NCI-H2227 (cell line): ENCODE data around the gene KLHL15.
A peak's percentile ranks its signal among the peaks of the same experiment; 100 is the strongest.
"Not testable (repeated sequence)": the region's sequence is repeated elsewhere in the genome, so short reads cannot be mapped to it uniquely, and the experiment has no call there.

Experiments used
- DNase-seq: peaks from one replicate; lab custom pipeline; 2025; ENCODE audit not compliant: unreplicated experiment; lab: John Stamatoyannopoulos, UW

KLHL15 gene

DNA sequence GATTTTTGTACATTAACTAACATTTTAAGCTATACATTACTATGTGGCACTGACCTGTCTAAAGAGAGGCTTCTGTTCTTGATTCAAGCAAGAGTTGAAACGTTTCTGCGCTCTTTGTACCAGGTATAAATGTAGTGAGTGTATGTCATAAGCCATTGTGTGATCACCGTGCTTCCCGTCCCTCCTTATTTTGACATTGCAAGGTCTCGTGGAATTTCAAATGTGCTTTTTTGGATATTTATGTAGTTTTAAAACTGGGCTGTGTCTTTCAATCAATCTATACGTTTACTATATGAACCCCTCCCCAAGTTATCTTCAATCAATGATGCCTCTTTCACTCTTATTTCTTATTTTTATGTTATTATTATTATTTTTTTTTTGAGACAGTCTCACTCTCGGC is at the start of gene KLHL15:
TSS of gene KLHL15 (minus strand) at position 101 of the 400 bp plus-strand sequence. CDS start 20,493 bp downstream, outside the sequence.
- no peak for DNase-seq

- no peak for DNase-seq
Measured at GRCh38 chrX:24069877-24070276, 42.9 kb upstream of the KLHL15 start.

DNA sequence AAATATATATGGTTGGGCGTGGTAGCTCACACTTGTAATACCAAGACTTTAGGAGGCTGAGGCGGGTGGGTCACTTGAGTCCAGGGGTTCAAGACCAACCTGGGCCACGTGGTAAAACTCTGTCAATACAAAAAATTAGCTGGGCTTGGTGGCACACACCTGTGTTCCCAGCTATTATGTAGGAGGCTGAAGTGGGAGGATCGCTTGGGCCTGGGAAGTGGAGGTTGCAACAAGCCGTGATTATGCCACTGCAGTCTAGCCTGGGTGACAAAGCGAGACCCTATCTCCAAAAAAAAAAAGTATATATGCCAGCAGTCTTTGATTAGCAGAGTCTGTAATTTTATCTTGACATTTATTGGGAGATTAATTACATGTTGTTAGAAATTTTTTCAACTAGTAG is 36.5 kb upstream of the KLHL15 start:
- DNase-seq: no peak

DNA sequence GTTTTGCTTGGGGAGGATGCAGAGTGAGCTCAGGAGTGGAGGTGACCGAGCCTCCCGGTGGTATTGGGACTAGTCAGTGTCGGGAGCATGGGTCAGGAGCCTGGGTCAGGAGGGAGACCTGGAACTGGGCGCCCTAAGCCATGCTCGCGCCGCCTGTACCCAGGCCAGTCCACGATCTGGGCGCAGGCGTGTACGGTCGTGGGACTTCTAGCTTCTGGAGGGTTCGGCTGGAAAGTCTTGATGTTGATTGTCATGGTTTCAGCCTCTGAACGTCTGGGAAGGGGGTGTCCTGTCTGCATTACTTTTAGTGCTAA is 28.0 kb upstream of the KLHL15 start:
- no peak for DNase-seq

DNA sequence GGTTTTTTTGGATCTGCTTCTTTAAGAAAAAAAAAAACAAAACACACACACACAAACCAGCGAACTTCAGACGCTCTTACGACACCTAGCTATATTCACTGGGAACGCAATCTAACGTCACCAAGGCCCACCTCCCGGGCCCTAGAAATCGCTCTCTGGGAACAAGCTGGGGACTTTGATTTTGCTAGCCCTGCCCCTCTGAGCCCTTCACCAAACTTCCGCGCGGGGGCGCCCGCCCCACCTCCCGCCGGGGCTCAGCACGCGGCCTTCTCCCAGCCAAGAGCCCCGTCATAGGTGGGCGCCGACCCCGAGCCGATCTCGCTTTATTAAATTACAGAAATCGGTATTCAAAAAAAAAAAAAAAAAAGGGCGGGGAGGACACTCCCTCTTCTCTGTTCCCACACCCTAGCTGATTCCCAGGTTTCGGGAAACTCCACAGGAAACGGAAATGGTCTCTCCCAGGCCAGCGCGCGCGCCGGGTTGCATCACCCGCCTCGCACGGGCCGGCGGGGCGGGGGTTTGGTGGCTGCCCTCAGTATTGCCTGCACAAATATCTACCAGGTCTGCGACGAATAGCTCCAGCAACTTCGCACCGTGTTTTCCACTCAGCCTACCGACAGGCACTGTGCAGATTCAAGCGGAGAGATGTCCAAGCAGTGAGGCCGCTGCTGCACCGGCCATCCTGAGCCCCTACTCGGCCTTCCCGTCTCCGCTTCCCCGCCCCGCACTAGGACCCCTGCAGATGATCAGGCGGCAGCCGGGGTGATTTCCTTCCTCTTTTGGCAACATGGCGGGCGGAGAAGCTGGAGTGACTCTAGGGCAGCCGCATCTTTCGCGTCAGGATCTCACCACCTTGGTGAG is 27.4 kb upstream of the KLHL15 start, which contains the start of gene EIF2S3:
TSS of gene EIF2S3 (plus strand) at position 775 of the 861 bp plus-strand sequence. CDS start at position 788, 13 bp downstream.
- DNase-seq: peak; percentile 98

- not testable (repeated sequence) for DNase-seq
Measured at GRCh38 chrX:24050522-24051318, 23.7 kb upstream of the KLHL15 start.

DNA sequence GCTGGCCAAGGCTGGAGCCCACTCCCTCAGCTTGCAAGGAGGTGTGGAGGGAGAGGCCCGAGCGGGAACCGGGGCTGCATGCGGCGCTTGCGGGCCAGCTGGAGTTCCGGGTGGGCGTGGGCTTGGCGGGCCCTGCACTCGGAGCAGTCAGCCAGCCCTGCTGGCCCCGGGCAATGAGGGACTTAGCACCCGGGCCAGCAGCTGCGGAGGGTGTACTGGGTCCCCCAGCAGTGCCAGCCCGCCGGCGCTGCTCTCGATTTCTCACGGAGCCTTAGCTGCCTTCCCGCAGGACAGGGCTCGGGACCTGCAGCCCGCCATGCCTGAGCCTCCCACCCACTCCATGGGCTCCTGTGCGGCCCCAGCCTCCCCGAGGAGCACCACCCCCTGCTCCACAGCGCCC is 22.7 kb upstream of the KLHL15 start:
- not testable (repeated sequence) for DNase-seq

DNA sequence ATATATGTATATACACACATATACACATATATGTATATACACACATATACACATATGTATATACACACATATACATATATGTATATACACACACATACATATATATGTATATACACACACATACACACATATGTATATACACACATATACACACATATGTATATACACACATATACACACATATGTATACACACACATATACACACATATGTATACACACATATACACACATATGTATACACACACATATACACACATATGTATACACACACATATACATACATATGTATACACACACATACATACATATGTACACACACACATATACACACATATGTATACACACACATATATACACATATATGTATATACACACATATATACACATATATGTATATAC is 19.1 kb upstream of the KLHL15 start:
- DNase-seq: not testable (repeated sequence)

- DNase-seq: no peak
Measured at GRCh38 chrX:24037729-24038128, 10.7 kb upstream of the KLHL15 start.

- DNase-seq: no peak
Measured at GRCh38 chrX:24034485-24034884, 7.5 kb upstream of the KLHL15 start.

- no peak for DNase-seq
Measured at GRCh38 chrX:24030597-24030996, 3.6 kb upstream of the KLHL15 start.

DNA sequence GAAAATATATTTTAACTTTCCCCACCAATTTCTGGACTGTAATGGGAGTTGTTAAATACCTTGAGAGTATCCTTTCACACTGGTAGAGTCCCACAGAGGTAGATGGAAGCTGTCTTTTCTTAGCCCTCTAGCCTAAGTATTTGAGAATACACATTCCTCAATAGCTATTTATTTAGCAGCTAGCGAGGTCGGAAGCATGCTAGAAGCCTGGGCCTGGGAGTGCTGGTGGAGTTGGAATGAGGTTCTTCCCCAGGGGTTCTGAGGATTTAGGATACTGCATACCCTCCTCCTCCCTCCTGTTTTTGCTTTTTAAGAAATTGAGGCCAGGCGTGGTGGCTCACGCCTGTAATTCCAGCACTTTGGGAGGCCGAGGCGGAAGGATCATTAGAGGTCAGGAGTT is 999 bp upstream of the KLHL15 start:
- DNase-seq: no peak

DNA sequence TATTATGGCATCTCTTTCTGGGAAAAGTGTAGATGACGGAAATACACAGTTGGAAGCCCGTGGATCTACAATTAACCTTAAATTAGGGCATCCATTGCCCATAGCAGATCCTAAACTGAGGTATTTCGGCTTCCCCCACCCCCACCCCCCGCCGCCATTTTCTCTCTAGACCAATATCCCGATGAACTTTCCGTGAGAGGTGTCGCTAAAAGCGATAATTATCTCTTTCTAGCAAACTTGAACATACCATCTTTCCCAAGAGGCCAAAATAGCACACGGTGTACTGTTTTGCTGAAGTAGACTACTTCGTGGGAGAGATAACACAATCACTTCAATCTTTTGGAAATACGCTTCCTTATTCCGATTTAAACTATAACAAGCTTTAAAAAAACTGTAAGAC is 554 bp downstream of the KLHL15 start:
- peak; percentile 54 for DNase-seq

- DNase-seq: peak; percentile 88
Measured at GRCh38 chrX:24025741-24026403, 1.1 kb downstream of the KLHL15 start.

DNA sequence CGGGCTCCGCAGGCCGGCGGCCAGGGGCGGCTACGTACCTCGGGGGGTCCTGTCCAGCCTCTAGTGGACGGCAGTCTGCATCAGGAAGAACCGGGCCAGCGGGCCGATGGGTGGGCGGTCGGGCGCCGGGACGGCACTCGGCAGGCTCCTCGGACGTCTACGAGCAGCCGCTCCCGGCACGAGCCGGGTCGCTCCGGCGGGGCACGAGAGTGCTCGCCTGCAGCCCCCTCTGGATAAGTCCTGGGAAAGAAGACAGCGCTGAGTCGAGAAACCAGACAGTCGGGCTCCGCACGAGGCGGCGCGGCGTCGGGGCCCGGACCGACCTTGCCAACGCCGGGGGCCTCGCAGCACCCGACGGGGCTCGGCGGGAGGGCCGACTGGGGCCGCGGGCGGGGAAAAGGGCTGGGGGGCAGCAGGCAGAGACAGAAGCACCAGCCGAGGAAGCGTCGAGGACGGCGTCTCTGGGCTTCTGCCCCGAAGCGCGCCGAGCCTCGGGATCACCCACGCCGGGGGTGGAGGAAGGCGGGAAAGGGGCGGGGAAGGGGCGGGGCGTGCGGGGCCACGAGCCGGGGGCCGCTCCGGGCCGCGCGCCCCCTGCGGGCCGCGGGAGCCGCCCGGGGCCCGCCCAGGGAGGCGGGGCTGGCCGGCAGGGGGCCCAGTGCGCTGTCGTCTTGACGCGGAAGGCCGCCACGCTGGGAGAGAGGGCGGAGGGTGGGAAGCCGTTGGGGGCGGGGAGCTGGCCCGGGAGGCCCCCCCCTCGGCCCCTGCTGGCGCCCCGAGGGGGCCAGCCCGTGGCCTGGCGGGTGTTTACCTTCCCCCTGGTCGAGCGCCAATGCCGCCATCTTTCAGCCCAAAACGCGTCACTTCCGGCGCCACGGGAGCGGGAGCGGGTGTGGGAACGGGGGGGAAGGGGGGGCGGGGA is 1.9 kb downstream of the KLHL15 start:
- peak; percentile 97 for DNase-seq

- DNase-seq: peak; percentile 50
Measured at GRCh38 chrX:24023972-24024669, 2.9 kb downstream of the KLHL15 start.

DNA sequence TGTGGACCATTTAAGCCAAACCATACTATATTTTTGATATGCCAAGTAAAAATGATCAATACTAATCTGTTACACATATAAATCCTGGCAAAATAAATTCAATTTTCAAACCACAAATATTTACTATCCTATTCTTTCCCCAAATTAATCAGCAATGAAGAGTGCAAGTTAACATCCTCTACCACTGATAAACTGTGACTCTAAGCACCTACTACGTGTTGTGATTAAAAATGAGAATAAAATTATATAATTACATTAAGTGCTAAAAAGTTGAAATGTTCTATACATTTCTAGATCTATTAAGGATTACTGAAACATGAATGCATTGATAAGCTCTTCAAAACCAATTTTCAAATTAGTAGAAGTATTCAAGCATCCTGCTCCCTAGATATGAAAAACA is 3.4 kb downstream of the KLHL15 start:
- DNase-seq: no peak

GRCh38 chrX:24020306-24020876 is 6.6 kb downstream of the KLHL15 start:
- DNase-seq: no peak

GRCh38 chrX:24019448-24019847 is 7.5 kb downstream of the KLHL15 start:
- no peak for DNase-seq

- no peak for DNase-seq
Measured at GRCh38 chrX:24018809-24019208, 8.2 kb downstream of the KLHL15 start.
